ENCODE data around the gene ENTPD5. TPM values are rescaled to one million over a fixed set of nuclear protein-coding genes. Genes with fewer than 3 reads are reported as not detected.

The ENTPD5 gene
- total and polyA plus RNA-seq, 11 donors = 4.7 to 12.3 (median 6.7) TPM

DNA sequence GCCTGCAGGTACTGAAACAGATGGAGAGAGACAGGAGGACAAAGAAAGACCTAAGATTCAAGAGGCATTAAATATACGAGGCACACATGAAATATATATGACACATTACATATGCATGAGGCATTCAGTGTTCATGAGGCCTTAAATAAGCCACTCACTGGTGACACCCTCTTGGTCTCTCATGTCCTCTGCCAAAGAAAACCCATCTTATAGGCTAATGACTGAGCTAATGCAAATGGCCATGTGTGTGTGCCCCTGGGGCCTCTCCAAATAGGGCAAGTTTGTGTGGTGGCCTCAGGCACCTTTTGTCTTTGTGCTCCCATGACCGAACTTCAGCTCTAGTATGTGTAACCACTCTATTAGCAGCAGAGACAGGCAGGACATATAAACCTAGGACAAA is 50.2 kb downstream of the ENTPD5 start:
- ATAC-seq (no peak), DNase-seq (no peak)
- Histone ChIP-seq H3K4me3 (no peak overlapping the region), H3K4me1 (peaks cover 0 to 8% (median 0%) of the 10 kb centered on the region in 12 donors), H3K36me3 (peaks cover 0 to 92% (median 61%) of the 10 kb centered on the region in 9 donors), H3K9me3 (no peaks in the 10 kb centered on the region), H3K27me3 (no peaks in the 10 kb centered on the region), H3K27ac (no peak overlapping the region)
- TF ChIP-seq, protein P1, sequence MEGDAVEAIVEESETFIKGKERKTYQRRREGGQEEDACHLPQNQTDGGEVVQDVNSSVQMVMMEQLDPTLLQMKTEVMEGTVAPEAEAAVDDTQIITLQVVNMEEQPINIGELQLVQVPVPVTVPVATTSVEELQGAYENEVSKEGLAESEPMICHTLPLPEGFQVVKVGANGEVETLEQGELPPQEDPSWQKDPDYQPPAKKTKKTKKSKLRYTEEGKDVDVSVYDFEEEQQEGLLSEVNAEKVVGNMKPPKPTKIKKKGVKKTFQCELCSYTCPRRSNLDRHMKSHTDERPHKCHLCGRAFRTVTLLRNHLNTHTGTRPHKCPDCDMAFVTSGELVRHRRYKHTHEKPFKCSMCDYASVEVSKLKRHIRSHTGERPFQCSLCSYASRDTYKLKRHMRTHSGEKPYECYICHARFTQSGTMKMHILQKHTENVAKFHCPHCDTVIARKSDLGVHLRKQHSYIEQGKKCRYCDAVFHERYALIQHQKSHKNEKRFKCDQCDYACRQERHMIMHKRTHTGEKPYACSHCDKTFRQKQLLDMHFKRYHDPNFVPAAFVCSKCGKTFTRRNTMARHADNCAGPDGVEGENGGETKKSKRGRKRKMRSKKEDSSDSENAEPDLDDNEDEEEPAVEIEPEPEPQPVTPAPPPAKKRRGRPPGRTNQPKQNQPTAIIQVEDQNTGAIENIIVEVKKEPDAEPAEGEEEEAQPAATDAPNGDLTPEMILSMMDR (IDR thresholded peaks at IDR 0.05) = no peak
- TF ChIP-seq POLR2A (IDR thresholded peaks at IDR 0.05) = no peak
- 73 to 98% (median 96%) methylated on average over 2 of the region's 2 CpGs for WGBS, 4 donors
- intact Hi-C loops (cut with DNase I) = no loop called here

DNA sequence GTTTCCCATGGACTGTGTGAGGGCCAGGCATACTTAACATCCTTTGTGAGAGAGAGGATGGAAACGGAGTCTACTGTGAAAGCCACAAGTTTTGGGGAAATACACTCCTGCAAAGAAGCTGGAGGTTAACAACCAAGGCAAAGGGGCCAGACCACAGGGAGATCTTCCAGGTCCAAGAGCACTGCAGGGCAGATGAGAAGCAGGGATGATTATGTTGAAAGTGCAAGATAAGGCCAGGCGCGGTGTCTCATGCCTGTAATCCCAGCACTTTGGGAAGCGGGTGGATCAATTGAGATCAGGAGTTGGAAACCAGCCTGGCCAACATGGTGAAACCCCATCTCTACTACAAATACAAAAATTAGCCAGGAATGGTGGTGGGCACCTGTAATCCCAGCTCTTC is 53.9 kb downstream of the ENTPD5 start:
- TF ChIP-seq, protein P1 (IDR thresholded peaks at IDR 0.05) = no peak
- TF ChIP-seq POLR2A (IDR thresholded peaks at IDR 0.05) = no peak

DNA sequence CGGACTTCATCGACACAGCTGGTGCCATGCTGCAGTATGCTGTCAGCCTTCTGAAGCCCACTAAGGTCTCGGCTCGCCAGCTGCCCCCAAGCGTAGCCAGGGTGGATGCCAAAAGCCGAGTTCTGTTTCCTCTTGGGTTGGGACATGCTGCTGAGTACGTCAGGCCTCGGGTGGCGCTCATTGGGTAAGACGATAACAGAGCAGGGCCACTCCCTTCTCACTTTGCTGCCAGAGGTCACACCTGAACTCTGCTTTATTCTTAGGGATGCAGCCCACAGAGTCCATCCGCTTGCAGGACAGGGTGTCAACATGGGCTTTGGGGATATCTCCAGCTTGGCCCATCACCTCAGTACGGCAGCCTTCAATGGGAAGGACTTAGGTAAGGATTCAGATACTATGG is 57.9 kb downstream of the ENTPD5 start:
- ATAC-seq (no peak), DNase-seq (no peak)
- Histone ChIP-seq H3K27me3 (no peaks in the 10 kb centered on the region), H3K4me1 (no peaks in the 10 kb centered on the region), H3K9me3 (no peaks in the 10 kb centered on the region), H3K36me3 (peaks cover 0 to 96% (median 89%) of the 10 kb centered on the region in 9 donors), H3K27ac (no peak overlapping the region), H3K4me3 (no peak overlapping the region)
- intact Hi-C loops (cut with DNase I) = no loop called here
- WGBS, 4 donors = 90 to 95% (median 92%) methylated on average over 12 of the region's 12 CpGs
- no peak for TF ChIP-seq POLR2A (IDR thresholded peaks at IDR 0.05)
- TF ChIP-seq, protein P1 (IDR thresholded peaks at IDR 0.05) = no peak

More for the DNA sequence above, 53.9 kb downstream of the ENTPD5 start:
- no peaks in the 10 kb centered on the region for H3K4me1 ChIP-seq
- H3K4me3 ChIP-seq = no peak overlapping the region
- WGBS, 4 donors = 84 to 96% (median 92%) methylated on average over 4 of the region's 4 CpGs
- no peak overlapping the region for H3K27ac ChIP-seq
- ATAC-seq (no peak), DNase-seq (no peak)
- no peaks in the 10 kb centered on the region for H3K9me3 ChIP-seq
- intact Hi-C loops (cut with DNase I) = no loop called here
- peaks cover 0 to 93% (median 77%) of the 10 kb centered on the region in 9 donors for H3K36me3 ChIP-seq
- no peaks in the 10 kb centered on the region for H3K27me3 ChIP-seq

DNA sequence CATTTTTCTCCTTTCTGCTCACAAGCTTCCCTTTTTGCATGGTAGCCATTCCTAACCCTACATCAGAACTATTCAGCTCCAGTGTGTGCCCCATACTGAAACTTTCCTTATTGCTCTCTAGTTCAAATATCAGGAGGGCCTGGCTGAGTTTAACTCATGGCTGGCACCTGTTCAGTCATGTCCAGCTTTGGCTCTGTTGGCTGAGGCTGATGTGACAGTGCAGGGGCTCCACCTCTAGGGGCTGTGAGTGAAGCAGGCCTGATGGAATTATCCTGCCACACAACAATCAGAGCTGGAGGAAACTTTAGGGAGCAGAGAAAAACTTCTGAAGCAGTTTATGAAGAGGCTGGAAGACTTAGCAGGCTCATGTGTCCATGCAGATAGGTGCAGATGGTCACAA is 60.5 kb downstream of the ENTPD5 start:
- H3K27me3 ChIP-seq = no peaks in the 10 kb centered on the region
- DNase-seq (no peak), ATAC-seq (no peak)
- TF ChIP-seq, protein P1 (IDR thresholded peaks at IDR 0.05) = no peak
- TF ChIP-seq POLR2A (IDR thresholded peaks at IDR 0.05) = no peak
- intact Hi-C loops (cut with DNase I) = loop anchor here in 2 of 10 donors (10.0 kb wide), 1 partner anchor 56 kb away; the partner anchor contains the start of genes BBOF1 (in 2 of the 2) and ENTPD5 (in 2 of the 2)
- H3K4me1 ChIP-seq = no peaks in the 10 kb centered on the region
- H3K36me3 ChIP-seq = peaks cover 0 to 100% (median 98%) of the 10 kb centered on the region in 9 donors
- no peak overlapping the region for H3K4me3 ChIP-seq
- H3K9me3 ChIP-seq = no peaks in the 10 kb centered on the region
- no peak overlapping the region for H3K27ac ChIP-seq

All from heart left ventricle (tissue), 16 donors.